GM20431 (cell line): ENCODE data around the gene PPP1R13B.
"Not testable (repeated sequence)": the region's sequence is repeated elsewhere in the genome, so short reads cannot be mapped to it uniquely, and the experiment has no call there.

Experiments
- in situ Hi-C: fragments of 300-500 bp; cut with MseI, MboI; formaldehyde crosslinking; loops from one replicate; pipeline ENCODE4 v1.15.0; 2020; ENCODE audit warnings: low sequenced_read_pairs; ENCODE audit not compliant: unreplicated experiment

The PPP1R13B gene, protein sequence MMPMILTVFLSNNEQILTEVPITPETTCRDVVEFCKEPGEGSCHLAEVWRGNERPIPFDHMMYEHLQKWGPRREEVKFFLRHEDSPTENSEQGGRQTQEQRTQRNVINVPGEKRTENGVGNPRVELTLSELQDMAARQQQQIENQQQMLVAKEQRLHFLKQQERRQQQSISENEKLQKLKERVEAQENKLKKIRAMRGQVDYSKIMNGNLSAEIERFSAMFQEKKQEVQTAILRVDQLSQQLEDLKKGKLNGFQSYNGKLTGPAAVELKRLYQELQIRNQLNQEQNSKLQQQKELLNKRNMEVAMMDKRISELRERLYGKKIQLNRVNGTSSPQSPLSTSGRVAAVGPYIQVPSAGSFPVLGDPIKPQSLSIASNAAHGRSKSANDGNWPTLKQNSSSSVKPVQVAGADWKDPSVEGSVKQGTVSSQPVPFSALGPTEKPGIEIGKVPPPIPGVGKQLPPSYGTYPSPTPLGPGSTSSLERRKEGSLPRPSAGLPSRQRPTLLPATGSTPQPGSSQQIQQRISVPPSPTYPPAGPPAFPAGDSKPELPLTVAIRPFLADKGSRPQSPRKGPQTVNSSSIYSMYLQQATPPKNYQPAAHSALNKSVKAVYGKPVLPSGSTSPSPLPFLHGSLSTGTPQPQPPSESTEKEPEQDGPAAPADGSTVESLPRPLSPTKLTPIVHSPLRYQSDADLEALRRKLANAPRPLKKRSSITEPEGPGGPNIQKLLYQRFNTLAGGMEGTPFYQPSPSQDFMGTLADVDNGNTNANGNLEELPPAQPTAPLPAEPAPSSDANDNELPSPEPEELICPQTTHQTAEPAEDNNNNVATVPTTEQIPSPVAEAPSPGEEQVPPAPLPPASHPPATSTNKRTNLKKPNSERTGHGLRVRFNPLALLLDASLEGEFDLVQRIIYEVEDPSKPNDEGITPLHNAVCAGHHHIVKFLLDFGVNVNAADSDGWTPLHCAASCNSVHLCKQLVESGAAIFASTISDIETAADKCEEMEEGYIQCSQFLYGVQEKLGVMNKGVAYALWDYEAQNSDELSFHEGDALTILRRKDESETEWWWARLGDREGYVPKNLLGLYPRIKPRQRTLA

DNA sequence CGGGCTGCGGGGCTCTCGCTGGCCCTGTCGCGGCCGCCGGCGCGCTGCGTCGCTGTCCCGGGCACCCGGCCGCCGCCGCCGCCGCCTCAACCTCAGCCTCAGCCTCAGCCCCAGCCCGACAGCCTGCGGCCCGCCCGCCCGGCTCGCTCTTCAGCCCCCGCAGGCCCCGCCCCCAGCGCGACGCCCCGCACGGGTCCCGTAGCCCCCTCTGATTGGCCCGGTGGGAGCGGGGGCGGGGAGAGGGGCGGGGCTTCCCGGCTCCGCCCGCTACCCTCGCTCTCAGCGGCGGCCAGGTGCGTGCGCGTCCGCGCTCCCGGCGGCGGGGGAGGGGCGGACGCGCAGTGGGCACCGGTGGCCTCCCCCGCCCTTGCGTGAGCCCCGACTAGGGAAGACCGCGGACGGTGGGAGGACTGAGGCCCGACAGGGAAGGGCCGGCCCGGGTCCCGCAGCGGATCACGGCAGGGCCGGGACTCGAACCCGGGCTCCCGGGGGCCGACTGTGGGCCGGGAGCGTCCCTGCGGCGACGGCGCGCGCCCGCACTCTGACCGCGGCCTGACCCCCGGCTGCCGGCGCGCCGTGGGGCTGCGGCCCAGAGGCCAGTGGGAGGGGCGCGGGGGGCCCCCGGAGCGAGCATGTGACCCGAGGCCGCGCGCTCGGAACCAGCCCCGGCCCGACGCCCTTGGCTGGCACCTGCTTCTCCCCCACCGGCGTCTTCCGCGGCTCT lies at the start of gene PPP1R13B:
Gene PPP1R13B, minus strand, starts transcription at position 125 of the 724 bp plus-strand sequence. CDS start 268 bp downstream, outside the sequence.
- in situ Hi-C loops: no loop called here

DNA sequence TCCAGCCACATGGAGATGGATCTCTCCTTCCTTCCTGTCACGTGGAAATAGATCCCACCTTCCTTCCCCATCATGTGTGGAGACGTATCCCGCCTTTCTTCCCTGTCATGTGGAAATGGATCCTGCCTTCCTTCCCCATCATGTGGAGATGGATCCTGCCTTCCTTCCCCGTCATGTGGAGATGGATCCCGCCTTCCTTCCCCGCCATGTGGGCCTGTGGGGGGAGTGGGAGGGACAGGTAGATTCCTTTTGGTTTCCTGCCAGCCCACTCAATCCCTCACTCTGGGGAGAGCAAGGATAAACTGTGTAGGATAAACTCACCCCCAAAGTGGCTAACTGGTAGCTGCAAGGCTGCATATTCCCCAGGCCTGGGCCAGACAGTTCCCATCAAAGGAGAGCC lies 49.2 kb upstream of the PPP1R13B start:
- in situ Hi-C loops: loop anchor here (10.0 kb wide), 1 partner anchor 92 kb away; no protein-coding TSS in a partner anchor

DNA sequence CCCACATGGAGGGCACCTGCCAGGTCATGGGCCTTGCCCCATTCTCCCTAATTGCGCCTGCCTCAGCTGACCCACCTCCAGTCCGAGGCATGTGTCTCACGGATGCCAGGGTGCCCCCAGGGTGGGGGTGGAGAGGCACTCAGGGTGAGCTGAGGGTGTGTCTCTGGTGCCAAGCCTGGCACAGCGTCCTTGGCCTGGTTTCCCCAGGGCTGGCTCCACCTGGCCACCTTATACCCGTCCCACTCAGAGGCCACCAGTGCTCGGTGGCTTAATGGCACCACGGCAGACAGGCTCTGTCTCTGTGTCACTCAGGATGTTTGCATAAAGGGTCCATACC lies 47.3 kb upstream of the PPP1R13B start:
- in situ Hi-C loops: loop anchor here (10.0 kb wide), 1 partner anchor 90 kb away; no protein-coding TSS in a partner anchor

DNA sequence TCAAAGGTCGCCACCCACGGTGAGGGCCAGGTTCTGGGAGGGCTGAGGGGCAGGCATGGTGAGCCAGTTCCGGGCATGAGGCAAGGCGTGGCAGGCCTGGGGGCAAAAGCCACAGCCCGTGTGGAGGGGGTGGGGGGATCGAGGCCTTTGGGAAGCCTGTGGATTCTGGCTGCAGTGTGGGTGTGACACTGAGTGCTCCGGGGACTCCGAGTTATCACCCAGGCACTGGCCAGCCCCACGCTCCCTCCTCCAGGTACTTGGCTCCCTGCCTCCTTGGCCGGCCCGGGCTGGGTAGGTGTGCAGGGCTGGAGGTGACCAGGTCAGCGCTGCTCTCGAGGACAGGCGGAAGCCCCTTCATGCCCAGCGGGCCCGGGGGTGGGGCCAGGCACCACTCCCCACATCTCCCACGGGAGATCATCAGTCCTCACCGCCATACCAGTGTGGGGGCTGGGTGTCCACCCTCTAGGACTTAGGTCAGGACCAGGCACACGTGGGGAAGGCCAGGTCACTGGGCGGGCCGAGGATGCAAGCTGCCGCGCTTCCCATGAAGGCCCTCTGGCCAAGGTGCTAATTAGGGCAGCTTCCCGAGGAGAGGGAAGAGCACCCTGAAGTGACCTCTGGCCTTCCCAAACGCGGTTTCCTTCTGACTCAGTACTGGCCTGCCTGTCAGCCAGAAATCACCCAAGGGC lies 46.8 kb upstream of the PPP1R13B start:
- in situ Hi-C loops: loop anchor here (10.0 kb wide), 1 partner anchor 89 kb away; no protein-coding TSS in a partner anchor

DNA sequence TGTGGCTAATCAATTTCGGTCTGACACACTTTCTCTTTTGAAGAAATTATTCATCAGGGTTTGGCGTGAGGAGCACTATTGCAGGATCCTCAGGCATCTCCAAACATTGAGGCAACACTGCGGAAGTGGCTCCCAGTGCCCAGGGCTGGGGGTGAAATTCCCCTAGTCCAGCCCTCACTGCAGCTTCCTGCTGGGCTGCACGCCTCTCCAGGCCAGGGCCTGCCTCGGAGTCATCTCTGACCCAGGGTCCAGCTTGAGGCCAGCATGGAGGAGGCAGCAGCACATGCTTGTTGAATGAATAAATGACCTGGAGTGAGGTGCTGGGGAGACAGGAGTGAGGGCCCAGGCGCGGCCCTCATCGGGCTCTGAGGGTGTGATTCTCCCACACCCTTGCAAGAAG lies 44.9 kb upstream of the PPP1R13B start:
- in situ Hi-C loops: loop anchor here (10.0 kb wide), 1 partner anchor 87 kb away; no protein-coding TSS in a partner anchor

DNA sequence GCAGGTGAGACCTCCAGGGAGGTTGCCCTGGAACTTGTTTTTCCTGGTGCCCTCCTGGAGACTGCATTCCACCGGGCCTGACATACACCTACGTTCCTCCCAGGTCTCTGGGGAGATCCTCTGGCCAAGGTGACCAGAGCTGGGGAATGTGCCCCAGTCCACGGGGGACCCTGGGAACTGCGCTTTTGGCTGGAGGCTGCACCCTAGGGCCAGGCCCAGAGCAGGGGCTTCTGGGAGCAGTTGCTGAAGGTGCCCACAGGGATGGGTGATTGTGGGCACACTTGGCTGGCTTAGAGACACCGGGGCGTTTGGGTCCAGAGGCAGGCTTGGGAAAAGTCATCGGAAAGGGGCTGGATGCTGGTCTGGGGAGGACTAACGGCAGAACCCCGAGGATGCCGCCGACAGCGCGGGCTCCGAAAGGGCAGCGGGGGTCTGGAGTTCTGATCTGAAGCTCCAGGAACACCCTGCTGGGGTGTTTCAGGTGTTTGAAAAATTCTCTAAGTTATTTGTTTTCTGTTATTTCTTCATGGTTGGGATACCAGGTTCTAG lies 44.4 kb upstream of the PPP1R13B start:
- in situ Hi-C loops: loop anchor here (10.0 kb wide), 1 partner anchor 87 kb away; no protein-coding TSS in a partner anchor

DNA sequence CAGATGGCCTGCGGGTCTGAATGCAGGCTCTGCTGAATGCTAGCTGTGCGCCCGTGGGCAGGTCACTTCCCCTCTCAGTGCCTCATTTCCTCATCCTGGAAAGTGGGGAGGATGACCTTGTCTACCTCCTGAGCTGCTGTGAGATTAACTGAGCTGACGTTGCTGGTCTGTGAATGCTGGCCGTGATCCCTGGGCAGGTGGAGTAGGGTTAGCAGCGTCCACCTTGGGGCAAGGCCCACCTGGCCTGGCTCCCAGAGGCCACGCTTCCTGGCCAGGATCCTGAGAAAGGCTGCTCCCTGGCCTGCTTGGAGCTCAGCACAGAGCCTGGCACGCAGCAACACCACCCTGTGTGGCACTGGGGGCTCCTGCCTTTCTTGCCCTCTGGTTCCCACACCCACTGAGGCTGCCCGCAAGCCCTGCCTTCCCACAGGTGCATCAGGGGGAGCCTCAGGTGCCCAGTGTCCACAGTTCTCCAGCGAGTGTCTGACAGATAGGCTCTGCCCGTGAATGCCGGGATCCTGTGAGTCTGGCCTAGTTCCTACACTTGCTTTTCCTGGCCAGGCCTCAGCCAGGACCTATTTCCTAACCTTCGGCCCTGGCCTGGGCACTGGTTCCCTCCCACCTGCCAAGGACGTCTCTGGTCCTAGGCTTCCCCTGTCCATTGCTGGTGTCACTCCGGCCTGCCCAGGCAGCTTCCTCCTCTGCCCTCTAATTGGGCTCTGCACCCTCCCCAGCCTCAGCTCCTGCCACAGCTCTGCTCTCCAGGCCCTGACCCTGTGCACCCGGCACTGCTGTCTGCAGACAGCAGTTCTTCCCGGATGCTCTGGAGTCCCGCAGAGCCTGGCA lies 43.7 kb upstream of the PPP1R13B start:
- in situ Hi-C loops: loop anchor here (10.0 kb wide), 1 partner anchor 86 kb away; no protein-coding TSS in a partner anchor

DNA sequence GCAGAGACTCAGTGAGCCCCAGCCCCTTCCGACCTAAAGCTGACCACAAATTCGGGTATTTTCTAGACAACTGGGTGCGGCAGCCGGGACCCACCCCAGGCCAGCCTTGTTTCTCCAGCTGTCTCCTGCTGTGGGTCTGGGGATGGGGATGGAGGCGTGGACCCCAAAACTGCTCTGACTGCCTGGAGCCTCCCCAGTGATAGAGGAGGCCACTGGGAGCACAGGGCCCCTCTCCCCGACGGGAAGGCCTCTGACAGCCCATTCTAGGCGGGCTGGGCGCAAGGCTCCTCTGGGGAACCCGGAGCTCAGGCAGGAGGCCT lies 42.6 kb upstream of the PPP1R13B start:
- in situ Hi-C loops: loop anchor here (10.0 kb wide), 1 partner anchor 85 kb away; no protein-coding TSS in a partner anchor

DNA sequence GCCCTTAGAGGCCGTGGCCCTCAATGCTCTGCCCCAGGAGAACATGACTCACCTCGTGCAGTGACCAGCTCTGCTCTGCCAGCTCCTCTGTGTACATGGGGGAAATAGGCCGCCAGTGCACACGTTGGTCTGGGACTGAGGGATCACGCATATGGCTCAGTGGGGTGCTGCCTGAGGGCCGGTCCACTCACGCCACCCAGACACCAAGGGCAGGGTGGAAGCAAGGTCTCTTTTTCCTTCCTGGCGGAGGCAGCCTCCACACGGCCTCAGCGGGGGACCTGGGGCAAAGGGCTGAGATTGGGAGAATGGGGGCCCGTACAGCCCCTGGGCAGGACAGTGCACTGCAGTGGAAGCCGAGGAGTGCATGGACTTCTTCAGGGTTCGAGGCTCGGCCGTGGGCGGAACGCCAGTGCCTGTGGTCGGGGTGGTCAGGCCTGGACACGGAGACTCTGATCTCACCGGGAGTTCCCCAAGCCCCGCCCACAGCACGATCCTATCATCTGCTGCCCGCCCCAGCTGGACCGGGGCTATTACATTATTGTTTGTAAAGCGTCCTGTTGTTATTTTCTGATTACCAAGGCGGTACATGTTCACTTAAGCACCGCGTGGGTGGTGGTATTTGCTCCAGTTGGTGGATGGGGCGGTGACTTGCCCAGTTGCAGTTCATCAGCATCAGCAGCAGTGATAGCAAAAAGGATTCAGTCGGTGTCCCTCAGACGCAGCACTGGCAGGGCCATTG lies 42.1 kb upstream of the PPP1R13B start:
- in situ Hi-C loops: loop anchor here (10.0 kb wide), 1 partner anchor 85 kb away; no protein-coding TSS in a partner anchor

DNA sequence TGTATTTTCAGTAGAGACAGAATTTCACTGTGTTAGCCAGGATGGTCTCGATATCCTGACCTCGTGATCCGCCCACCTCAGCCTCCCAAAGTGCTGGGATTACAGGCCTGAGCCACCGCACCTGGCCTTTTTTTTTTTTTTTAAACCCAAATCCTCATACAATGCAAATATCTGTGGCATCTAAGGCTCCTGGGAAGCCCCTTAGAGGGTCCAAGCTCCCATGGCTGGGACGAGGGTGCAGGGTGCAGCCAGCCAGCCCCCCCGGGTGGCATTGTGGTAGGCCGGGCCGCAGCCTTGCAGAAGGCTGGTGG lies 41.6 kb upstream of the PPP1R13B start:
- in situ Hi-C loops: not testable (repeated sequence)

DNA sequence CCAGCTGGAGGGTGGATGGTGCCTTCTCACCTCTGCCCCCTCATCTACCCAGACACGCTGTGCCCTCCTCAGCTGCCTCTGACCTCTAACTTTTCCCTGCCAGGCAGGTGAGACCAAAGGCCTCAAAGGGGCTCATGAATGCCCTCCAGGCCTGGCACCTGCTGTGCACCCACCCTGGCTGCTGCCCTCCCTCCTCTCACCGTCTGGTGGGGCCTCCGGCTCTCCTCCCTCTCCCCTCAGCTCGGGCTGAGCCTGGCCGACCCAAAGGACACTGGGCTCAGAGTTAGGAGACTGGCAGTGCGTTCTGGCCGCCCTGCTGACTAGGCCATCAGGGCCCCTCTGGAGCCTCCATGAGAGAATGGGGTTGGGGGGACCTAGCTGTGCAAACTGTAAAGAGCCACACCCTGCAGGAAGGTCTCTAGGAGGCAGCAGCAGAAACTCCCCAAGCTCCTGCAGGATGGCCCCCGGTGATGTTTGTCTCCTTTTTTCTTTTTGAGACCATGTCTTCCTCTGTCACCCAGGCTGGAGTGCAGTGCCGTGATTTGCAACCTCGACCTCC lies 40.3 kb upstream of the PPP1R13B start:
- in situ Hi-C loops: no loop called here

DNA sequence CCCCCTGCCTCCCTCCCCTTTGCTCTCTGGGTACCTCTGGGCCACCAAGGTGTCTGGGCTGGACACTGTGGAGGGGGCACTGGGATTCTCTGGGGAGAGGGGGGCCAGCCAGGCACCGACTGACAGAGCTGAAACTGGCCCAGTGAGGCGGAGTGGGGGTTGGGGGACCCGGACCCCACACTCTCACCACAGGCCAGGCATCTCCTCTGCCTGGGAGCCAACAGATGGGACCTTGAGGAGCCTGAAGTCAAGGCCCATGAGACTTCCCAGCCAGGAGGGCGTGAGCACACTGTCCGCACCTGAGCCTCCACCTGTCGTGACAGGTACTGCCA lies 39.8 kb upstream of the PPP1R13B start:
- in situ Hi-C loops: no loop called here

DNA sequence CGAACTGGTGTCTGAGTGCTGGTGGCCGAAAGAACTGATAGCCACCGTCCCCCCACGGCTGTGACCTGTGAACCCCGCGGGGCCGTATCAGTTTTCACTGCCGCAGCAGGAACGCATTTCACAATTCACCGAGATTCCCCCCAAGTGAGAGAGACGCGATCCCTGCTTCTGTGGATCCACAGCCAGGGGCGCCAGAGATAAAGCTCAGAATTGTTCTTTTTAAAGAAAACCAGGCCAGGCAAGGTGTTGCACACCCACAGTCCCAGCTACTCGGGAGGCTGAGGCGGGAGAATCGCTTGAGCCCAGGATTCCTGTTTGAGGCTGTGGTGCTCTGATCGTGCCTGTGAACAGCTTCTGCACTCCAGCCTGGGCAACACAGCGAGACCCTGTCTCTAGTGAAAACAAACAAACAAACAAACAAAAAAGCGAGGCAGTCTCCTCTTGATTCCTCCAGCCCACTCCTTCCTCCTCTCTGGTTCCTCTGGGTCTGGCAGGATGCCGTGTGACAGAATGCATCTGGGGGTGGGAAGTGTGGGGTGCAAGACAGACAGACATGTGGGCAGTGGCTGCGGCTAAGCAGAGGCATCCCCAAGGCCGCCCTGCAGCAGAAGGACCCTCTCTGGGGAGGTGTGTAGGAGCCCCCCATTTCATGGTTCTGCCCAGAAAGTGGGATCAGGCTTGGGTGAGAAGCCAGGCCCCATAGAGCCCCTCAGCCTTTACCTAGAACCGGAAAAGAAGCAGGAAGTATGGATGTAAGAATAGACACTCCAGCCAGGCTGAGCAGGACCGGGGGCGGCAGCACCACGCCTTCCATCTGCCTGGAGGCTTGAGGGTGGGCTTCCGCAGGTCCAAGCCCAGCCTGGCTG lies 39.2 kb upstream of the PPP1R13B start:
- in situ Hi-C loops: no loop called here

DNA sequence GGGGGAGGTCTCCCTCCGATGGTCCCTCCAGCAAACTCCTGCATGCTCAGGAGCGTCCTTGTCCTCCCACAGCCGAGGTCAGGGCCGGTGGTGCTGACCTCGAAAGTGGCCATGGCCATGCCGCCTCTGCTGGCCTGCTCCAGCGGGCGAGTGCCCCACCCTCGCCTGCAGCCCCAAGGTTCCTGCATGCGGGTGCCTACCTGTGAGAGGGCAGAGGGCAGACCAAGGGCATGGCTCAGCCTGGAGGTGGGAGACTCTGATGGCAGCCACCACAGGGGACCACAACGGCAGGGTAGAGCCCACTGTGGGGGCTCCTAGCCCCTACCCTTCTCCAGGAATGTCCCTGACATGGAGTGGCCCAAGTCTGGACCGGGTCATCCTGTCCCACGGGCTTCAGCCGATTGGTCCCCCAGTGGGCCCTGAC lies 38.1 kb upstream of the PPP1R13B start:
- in situ Hi-C loops: no loop called here

DNA sequence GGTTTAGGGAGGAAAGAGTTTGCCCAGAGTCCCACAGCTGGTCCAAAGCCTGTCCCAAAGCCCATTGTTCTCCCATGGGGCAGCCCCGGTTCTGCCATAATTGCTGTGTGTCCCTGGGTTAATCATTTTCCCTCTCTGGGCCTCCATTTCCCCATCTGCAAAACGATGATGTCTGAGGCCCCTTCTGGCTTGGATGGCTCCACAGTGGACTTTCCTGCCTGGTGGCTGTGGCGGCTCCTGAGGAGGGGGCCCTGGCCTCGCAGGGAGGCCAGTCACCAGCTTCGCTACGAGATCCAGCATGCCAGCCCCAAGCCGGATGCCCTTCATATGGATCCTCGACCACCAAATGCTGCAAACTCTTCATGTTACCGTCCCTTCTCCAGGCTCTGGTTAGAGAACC lies 37.5 kb upstream of the PPP1R13B start:
- in situ Hi-C loops: no loop called here

DNA sequence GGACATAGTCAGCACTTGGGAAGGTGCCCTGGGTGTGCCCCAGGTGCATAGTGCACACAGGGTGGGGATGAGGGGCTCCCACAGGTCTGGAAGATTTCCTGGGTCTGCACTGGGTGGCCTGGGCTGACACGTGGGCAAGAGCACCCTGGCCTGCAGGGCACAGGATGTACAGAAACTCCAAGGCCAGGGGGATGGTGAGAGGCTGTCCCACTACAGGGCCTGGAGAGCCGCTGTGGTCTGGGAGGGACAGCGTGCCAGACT lies 35.8 kb upstream of the PPP1R13B start:
- in situ Hi-C loops: no loop called here
